Gastrocnemius medialis (tissue), 4 donors: ENCODE measurements around the gene AGTR1.

Experiments
- POLR2A ChIP-seq, 2 donors: fragments of 450-650 bp; IDR thresholded peaks; one replicate each; pipeline ENCODE4 v1.6.1; 2017; ENCODE audit warnings: antibody characterized with exemption in 2 of 2, mild to moderate bottlenecking in 2 of 2, moderate library complexity in 2 of 2
- TF ChIP-seq, protein P1 (sequence below), 5 experiments: fragments of 450-650 bp in 3 of 5; fragments of 200-600 bp in 2 of 5; sonication (generic) in 2 of 5; IDR thresholded peaks in 4 of 5; conservative IDR thresholded peaks in 1 of 5; 1 replicate in 4 of 5; 2 replicates in 1 of 5; pipeline ENCODE4 v1.5.1; 2016 to 2019; ENCODE audit warnings: antibody characterized with exemption in 5 of 5, mild to moderate bottlenecking in 3 of 5, moderate library complexity in 3 of 5

- TF ChIP-seq, protein P1, sequence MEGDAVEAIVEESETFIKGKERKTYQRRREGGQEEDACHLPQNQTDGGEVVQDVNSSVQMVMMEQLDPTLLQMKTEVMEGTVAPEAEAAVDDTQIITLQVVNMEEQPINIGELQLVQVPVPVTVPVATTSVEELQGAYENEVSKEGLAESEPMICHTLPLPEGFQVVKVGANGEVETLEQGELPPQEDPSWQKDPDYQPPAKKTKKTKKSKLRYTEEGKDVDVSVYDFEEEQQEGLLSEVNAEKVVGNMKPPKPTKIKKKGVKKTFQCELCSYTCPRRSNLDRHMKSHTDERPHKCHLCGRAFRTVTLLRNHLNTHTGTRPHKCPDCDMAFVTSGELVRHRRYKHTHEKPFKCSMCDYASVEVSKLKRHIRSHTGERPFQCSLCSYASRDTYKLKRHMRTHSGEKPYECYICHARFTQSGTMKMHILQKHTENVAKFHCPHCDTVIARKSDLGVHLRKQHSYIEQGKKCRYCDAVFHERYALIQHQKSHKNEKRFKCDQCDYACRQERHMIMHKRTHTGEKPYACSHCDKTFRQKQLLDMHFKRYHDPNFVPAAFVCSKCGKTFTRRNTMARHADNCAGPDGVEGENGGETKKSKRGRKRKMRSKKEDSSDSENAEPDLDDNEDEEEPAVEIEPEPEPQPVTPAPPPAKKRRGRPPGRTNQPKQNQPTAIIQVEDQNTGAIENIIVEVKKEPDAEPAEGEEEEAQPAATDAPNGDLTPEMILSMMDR (IDR thresholded peaks at IDR 0.05 in 4 of 5, conservative IDR thresholded peaks at IDR 0.05 in 1 of 5): no peak
- TF ChIP-seq POLR2A (IDR thresholded peaks at IDR 0.05): no peak
These were observed 94.2 kb downstream of the AGTR1 start for GRCh38 chr3:148791920-148792319.
